BLaER1 treated with 17β-estradiol and CSF1 and Interleukin-3, amounts not matched to agents 10 nM and 100 nM (cell line): ENCODE results near the gene TEKT5.

Experiments
- H3K27ac ChIP-seq, 11 experiments: shearing (Covaris generic); formaldehyde crosslinking; 2 replicates each; pipeline ENCODE4 v1.8.1; 2022
- H3K27me3 ChIP-seq, 11 experiments: shearing (Covaris generic); formaldehyde crosslinking; 2 replicates each; pipeline ENCODE4 v1.8.1; 2022
- H3K36me3 ChIP-seq, 11 experiments: shearing (Covaris generic); formaldehyde crosslinking; 2 replicates each; pipeline ENCODE4 v1.8.1; 2022
- H3K4me1 ChIP-seq, 10 experiments: shearing (Covaris generic); formaldehyde crosslinking; 2 replicates each; pipeline ENCODE4 v1.8.1; 2022
- H3K4me2 ChIP-seq, 11 experiments: shearing (Covaris generic); formaldehyde crosslinking; 2 replicates each; pipeline ENCODE4 v1.8.1; 2022
- H3K4me3 ChIP-seq, 10 experiments: shearing (Covaris generic); formaldehyde crosslinking; 2 replicates each; pipeline ENCODE4 v1.8.1; 2022
- H3K9ac ChIP-seq, 11 experiments: shearing (Covaris generic); formaldehyde crosslinking; 2 replicates each; pipeline ENCODE4 v1.8.1; 2022
- H3K9me3 ChIP-seq, 11 experiments: shearing (Covaris generic); formaldehyde crosslinking; replicated peaks in 1 of 11; 2 replicates each; pipeline ENCODE4 v1.8.1; 2022
- H4K20me1 ChIP-seq, 11 experiments: shearing (Covaris generic); formaldehyde crosslinking; 2 replicates each; pipeline ENCODE4 v1.8.1; 2022
- Cebpa-rat ChIP-seq, 11 experiments: shearing (Covaris generic); IDR thresholded peaks; 2 replicates each; pipeline ENCODE4 v1.8.1; 2022

TEKT5 gene

DNA sequence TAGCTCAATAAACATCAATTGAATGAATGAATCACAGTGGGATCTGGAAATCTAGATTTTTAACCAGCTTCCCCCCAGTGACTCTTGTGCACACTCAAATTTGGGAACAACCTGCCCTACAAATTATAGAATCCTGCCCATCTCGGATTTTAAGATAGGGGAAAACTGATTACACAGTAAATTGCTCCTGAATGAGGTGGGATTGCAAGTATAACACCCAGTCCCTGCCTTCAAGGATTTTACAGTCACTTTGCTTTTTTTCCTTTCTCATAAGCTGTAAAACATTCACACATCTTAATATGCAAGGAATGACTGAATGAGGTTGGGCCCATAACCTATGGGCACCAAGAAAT lies 48.5 kb downstream of the TEKT5 start:
- TF ChIP-seq Cebpa-rat (IDR thresholded peaks at IDR 0.05): no peak
- Histone ChIP-seq H3K4me1 (no peaks in the 10 kb centered on the region), H3K27ac (no peak overlapping the region)

DNA sequence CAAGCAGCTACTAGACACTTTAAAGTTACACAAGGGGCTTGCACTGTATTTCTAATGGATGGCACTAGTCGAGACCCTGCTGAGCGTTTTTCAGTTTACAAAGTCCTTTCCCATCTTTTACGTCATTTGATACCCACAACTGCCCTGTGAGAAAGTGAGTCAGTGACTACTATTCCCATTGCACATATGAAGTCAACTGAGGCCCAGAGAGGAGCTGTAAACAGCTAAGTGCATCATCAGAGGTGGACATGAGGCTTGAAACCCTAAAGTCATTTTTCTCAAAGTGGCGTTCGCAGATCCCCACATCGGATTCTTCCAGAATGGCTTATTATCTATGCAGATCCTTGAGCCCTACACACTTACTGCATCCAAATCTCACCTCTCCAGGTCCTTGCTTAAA lies 50.6 kb downstream of the TEKT5 start:
- Histone ChIP-seq H3K36me3 (no peaks in the 10 kb centered on the region), H3K4me2 (no peak overlapping the region), H3K27me3 (no peaks in the 10 kb centered on the region), H3K9me3 (peaks cover 6 to 14% (median 11%) of the 10 kb centered on the region in 11 experiments; a peak in 20 of 22 replicates), H3K4me1 (0 out of 20 replicates have a peak, but pooled peaks cover 0 to 4% (median 0%) of the 10 kb centered on the region in 10 experiments), H3K4me3 (no peak overlapping the region), H4K20me1 (no peaks in the 10 kb centered on the region), H3K9ac (no peak overlapping the region), H3K27ac (no peak overlapping the region)
- no peak for TF ChIP-seq Cebpa-rat (IDR thresholded peaks at IDR 0.05)

More for the DNA sequence above, 48.5 kb downstream of the TEKT5 start:
- H3K36me3 ChIP-seq: no peaks in the 10 kb centered on the region
- no peaks in the 10 kb centered on the region for H3K27me3 ChIP-seq
- no peak overlapping the region for H3K4me3 ChIP-seq
- no peaks in the 10 kb centered on the region for H4K20me1 ChIP-seq
- no peak overlapping the region for H3K4me2 ChIP-seq
- H3K9ac ChIP-seq: no peak overlapping the region
- peaks cover under 1 to 8% (median 4%) of the 10 kb centered on the region in 11 experiments; a peak in 19 of 22 replicates for H3K9me3 ChIP-seq

DNA sequence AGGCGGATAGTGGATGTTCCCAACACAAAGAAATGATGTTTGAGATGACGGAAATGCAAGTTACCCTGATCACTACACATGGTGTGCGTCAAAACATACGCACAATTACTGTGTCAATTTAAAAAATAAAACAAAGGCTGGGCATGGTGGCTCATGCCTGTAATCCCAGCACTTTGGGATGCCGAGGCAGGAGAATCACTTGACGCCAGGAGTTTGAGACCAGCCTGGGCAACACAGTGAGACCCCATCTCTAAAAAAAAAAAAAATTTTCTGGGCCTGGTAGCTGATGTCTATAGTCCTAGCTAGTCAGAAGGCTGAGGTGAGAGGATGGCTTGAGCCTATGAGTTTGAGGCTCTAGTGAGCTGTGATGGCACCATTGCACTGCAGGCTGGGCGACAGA lies 51.8 kb downstream of the TEKT5 start:
- H3K27ac ChIP-seq: no peak overlapping the region
- H4K20me1 ChIP-seq: no peaks in the 10 kb centered on the region
- no peak overlapping the region for H3K4me2 ChIP-seq
- peaks cover 3 to 8% (median 5%) of the 10 kb centered on the region in 10 experiments for H3K4me1 ChIP-seq
- H3K4me3 ChIP-seq: no peak overlapping the region
- TF ChIP-seq Cebpa-rat (IDR thresholded peaks at IDR 0.05): no peak
- H3K9ac ChIP-seq: no peak overlapping the region
- H3K36me3 ChIP-seq: no peaks in the 10 kb centered on the region
- H3K9me3 ChIP-seq: peaks cover 6 to 14% (median 11%) of the 10 kb centered on the region in 11 experiments; a peak in 20 of 22 replicates
- H3K27me3 ChIP-seq: no peaks in the 10 kb centered on the region

- Histone ChIP-seq H3K4me3 (no peak overlapping the region), H3K4me1 (peaks cover 10 to 15% (median 12%) of the 10 kb centered on the region in 10 experiments), H3K27me3 (no peaks in the 10 kb centered on the region), H4K20me1 (no peaks in the 10 kb centered on the region), H3K9me3 (peaks cover 6 to 14% (median 11%) of the 10 kb centered on the region in 11 experiments; a peak in 20 of 22 replicates), H3K9ac (no peak overlapping the region), H3K4me2 (no peak overlapping the region), H3K27ac (no peak overlapping the region), H3K36me3 (no peaks in the 10 kb centered on the region)
- TF ChIP-seq Cebpa-rat (IDR thresholded peaks at IDR 0.05): no peak
These were observed 52.5 kb downstream of the TEKT5 start for GRCh38 chr16:10641953-10642949.

- TF ChIP-seq Cebpa-rat (IDR thresholded peaks at IDR 0.05): no peak
- H3K4me2 ChIP-seq: no peak overlapping the region
These were observed 53.2 kb downstream of the TEKT5 start for GRCh38 chr16:10641555-10641952.

DNA sequence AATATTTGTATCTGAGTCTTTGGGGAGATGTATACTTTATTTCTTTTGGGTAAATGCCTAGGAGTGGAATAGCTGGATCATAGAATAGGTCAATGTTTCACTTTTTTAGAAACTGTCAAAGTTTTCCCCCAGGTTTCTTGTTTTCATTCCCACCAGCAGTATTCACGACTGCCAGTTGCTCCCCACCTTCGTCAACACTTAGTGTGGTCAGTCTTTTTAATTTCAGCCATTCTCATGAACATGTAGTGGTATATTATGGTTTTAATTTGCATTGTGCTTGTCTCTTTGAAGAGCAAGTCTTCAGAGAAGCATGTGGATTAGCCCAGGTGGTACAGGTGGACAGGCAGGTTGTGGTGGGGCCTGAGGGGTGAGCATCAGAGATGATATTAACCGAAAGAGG lies 53.8 kb downstream of the TEKT5 start:
- no peak overlapping the region for H3K4me2 ChIP-seq
- H4K20me1 ChIP-seq: no peaks in the 10 kb centered on the region
- no peak for TF ChIP-seq Cebpa-rat (IDR thresholded peaks at IDR 0.05)
- no peaks in the 10 kb centered on the region for H3K27me3 ChIP-seq
- H3K36me3 ChIP-seq: no peaks in the 10 kb centered on the region
- H3K4me1 ChIP-seq: peaks cover 10 to 25% (median 14%) of the 10 kb centered on the region in 10 experiments
- H3K9me3 ChIP-seq: peaks cover 6 to 17% (median 12%) of the 10 kb centered on the region in 11 experiments; a peak in 20 of 22 replicates
- H3K27ac ChIP-seq: no peak overlapping the region
- H3K4me3 ChIP-seq: no peak overlapping the region
- no peak overlapping the region for H3K9ac ChIP-seq

More at GRCh38 chr16:10641555-10641952, 53.2 kb downstream of the TEKT5 start:
- Histone ChIP-seq H3K4me1 (peaks cover 10 to 21% (median 14%) of the 10 kb centered on the region in 10 experiments), H3K9me3 (peaks cover 6 to 14% (median 11%) of the 10 kb centered on the region in 11 experiments; a peak in 20 of 22 replicates), H3K27me3 (no peaks in the 10 kb centered on the region), H3K4me3 (no peak overlapping the region), H3K9ac (no peak overlapping the region), H3K27ac (no peak overlapping the region), H3K36me3 (no peaks in the 10 kb centered on the region), H4K20me1 (no peaks in the 10 kb centered on the region)

DNA sequence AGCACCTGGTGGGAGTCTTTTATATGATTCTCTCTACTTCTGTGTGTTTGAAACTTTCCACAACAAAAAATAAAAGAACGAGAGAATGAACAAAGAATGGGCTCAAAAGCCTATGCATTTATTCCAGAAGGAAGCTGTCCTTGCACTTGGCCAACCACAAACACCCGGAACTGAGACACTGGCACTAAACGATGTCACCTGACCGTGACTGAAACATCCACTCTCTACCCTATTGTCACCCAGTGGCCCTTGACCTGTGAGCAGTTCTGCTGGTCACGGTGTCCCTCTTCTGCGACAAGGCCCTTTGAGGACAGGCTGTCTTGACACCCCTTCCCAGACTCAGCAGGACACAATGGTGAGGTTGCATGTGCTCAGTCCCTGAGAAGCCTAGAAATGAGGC lies 56.6 kb downstream of the TEKT5 start:
- no peak for TF ChIP-seq Cebpa-rat (IDR thresholded peaks at IDR 0.05)
- no peak overlapping the region for H3K4me3 ChIP-seq
- H4K20me1 ChIP-seq: no peaks in the 10 kb centered on the region
- H3K27me3 ChIP-seq: no peaks in the 10 kb centered on the region
- no peak overlapping the region for H3K9ac ChIP-seq
- H3K4me2 ChIP-seq: peak overlapping the region; percentile 32 to 75 (median 57); a peak in 21 of 22 replicates
- H3K27ac ChIP-seq: no peak overlapping the region
- H3K36me3 ChIP-seq: no peaks in the 10 kb centered on the region
- H3K4me1 ChIP-seq: peaks cover 10 to 38% (median 16%) of the 10 kb centered on the region in 10 experiments
- H3K9me3 ChIP-seq: peaks cover 11 to 36% (median 24%) of the 10 kb centered on the region in 11 experiments; a peak in 21 of 22 replicates

DNA sequence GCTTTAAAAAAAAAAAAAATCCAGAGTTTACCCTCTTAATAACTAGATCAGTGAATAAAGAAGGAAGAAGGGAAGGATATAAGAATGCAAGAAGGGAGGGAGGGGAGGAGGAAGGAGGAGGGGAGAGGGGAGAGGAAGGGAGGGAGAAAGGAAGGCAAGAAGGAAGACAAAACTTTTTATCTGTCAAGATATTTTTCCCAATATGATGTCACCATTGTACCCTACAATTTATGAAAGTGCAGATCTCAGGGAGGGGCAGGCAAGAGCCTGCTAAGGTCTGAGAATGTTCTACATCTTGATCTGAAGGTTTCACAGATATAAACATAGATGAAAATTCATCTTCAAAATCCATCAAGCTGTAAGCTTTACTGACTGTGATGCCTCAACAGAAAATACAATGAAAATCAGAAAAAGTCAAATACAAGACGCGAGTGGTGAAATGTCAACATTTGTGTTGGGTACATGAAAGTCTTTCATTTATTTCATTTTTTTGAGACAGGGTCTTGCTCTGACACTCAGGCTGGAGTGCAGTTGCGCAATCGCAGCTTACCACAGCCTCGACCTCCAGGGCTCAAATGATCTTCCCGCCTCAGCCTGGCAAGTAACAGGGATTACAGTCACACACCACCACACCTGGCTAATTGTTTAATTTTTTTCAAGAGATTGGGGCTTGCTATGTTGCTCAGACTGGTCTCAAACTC lies 57.2 kb downstream of the TEKT5 start:
- no peak overlapping the region for H3K9ac ChIP-seq
- H3K36me3 ChIP-seq: no peaks in the 10 kb centered on the region
- H3K4me2 ChIP-seq: peak overlapping the region; percentile 32 to 75 (median 57); a peak in 21 of 22 replicates
- no peak overlapping the region for H3K27ac ChIP-seq
- no peaks in the 10 kb centered on the region for H4K20me1 ChIP-seq
- no peaks in the 10 kb centered on the region for H3K27me3 ChIP-seq
- H3K9me3 ChIP-seq: peaks cover 11 to 36% (median 24%) of the 10 kb centered on the region in 11 experiments; a peak in 21 of 22 replicates
- H3K4me1 ChIP-seq: peaks cover 10 to 41% (median 16%) of the 10 kb centered on the region in 10 experiments
- TF ChIP-seq Cebpa-rat (IDR thresholded peaks at IDR 0.05): peak; percentile 72 to 98 (median 93); a peak in 21 of 22 replicates
- no peak overlapping the region for H3K4me3 ChIP-seq
